HG02610 (cell line): ENCODE results near the gene ENPP4.
A peak's percentile ranks its signal among the peaks of the same experiment; 100 is the strongest.
"Not testable (repeated sequence)": the region's sequence is repeated elsewhere in the genome, so short reads cannot be mapped to it uniquely, and the experiment has no call there.

Source experiments
- ATAC-seq: cut with Tn5 transposase; IDR thresholded peaks from one replicate; pipeline ENCODE4 v1.9.1; 2021; ENCODE audit warnings: mild to moderate bottlenecking, moderate library complexity; ENCODE audit not compliant: unreplicated experiment

ENPP4 gene, protein sequence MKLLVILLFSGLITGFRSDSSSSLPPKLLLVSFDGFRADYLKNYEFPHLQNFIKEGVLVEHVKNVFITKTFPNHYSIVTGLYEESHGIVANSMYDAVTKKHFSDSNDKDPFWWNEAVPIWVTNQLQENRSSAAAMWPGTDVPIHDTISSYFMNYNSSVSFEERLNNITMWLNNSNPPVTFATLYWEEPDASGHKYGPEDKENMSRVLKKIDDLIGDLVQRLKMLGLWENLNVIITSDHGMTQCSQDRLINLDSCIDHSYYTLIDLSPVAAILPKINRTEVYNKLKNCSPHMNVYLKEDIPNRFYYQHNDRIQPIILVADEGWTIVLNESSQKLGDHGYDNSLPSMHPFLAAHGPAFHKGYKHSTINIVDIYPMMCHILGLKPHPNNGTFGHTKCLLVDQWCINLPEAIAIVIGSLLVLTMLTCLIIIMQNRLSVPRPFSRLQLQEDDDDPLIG

DNA sequence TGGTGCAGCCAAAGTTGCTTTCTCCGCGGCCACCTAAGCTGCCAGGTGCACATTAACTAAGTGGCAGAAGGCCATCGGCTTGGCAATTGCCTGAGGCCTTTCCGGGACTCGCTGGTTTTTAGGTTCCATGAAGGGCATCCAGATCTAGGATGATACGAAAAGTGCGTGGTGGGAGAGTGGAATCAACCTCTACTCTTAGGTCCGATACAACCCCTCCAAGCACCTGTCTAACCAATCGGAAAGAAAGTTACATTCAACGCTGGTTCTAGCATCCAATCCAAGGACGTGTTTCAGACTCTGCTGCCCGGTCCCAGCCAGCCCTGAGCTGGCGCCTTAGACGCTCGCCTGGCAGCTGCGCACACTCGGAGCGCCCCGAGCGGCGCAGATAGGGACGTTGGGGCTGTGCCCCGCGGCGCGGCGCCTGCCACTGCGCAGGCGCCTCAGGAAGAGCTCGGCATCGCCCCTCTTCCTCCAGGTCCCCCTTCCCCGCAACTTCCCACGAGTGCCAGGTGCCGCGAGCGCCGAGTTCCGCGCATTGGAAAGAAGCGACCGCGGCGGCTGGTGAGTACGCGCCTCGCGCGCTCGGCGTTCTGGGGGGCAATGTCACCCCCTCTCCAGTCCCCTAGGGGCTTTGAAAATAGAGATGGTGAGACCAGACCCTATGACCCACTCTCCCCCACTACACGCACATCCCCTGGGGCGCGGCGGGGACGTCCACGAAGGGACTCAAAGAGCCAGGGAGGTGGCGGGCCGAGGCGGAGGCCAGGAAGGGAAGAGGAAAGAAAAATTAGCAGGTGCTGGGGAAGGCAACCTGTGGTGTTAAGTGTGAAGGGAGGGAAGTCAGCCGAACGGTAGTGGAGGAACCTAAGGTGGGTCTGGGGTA, at the start of gene ENPP4:
TSS of gene ENPP4 (plus strand) at position 361 of the 883 bp plus-strand sequence. CDS start 9,595 bp downstream, outside the sequence.
- peak; percentile 98 for ATAC-seq

DNA sequence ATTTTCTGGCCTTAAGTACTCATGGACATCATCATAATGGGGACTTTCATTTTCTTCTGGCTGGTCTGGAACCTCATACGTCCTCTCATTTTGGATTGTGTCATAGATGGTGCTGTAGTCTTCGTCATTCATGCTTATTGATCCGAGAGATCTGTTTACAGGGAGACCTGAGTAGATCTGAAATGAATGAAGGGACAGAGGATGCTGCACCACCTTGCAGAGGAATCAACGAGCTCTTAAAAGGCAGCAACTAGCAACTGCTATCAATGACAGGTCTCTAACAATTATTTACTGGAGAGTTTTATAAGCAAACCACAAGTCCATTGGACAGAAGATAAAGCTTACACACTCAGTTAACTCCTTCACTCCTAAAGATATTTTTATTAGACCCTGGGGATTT, 49.7 kb upstream of the ENPP4 start:
- ATAC-seq, result no peak

DNA sequence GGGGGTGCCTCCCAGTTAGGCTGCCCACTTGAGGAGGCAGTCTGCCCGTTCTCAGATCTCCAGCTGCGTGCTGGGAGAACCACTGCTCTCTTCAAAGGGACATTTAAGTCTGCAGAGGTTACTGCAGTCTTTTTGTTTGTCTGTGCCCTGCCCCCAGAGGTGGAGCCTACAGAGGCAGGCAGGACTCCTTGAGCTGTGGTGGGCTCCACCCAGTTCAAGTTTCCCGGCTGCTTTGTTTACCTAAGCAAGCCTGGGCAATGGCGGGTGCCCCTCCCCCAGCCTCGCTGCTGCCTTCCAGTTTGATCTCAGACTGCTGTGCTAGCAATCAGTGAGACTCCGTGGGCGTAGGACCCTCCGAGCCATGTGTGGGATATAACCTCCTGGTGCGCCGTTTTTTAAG, 44.1 kb upstream of the ENPP4 start:
- ATAC-seq, result not testable (repeated sequence)

DNA sequence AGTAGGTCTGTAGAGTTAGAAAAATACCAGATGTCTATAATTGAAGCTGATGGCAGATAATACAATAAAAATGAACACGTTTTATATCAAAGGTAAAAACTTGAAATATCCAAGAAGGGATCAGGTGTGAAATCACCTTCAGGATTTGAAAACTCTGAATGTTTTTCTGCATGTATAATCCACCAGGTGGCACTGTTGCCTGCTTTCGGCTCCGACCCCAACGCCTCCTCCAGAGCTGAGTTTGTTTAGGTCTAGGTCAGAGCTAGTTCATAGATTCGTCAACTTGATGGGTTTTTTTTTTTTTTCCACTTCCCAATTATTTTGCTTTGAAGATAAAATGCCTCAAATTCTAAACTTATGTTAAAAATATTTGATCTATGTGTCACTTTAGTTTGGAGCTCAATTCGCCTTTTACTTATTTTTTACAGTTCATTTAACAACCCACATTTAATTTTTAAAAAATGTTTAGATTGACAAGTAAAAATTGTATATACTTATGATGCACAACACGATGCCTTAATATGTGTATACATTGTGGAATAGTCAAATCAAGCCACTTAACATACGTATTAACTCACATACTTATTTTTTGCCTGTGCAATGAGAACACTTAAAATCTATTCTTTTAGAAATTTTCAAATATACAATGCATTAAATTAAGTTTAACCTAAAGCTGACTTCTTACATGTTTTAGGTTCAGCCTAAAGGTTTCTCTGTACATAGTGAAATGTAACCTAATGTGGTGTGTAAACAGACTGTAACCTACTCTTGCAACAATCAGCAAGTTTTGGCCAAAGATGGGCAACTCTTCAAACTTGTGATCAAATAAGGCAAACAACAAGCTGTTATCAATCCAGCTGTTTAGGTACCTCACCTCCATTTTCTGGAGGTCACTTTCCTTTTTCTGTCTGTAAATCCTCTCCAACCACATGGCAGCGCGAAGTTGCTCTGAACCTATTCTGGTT, 39.4 kb upstream of the ENPP4 start:
- peak; percentile 62 for ATAC-seq

DNA sequence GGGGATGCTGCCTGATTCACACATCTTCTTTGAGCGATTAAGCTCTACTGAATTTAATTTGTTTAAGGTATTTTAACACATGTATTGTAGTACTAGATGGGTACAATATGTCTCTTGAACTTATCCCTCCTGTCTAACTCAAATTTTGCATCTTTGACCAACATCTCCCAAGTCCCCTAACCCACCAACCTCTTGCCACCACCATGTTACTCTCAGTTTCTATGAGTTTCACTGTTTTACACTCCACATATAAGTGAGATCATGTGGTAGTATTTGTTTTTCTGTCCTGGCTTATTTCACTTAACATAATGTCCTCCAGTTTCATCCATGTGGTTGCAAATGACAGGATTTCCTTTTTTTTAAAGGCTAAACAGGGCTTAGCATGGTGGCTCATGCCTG, 38.7 kb upstream of the ENPP4 start:
- peak; percentile 65 for ATAC-seq

DNA sequence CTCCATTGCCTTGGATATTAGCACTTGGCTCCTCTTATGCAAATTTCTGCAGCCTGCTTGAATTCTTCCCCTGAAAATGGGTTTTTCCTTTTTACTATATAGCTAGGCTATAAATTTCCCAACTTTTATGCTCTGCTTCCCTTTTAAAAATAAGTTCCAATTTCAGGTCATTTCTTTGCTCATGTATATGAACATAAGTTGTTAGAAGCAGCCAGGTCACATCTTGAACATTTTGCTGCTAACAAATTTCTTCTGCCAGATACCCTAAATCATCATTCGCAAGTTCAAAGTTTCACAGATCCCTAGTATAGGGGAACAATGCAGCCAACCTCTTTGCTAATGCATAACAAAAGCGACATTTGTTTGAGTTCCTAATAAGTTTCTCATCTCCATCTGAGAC, 34.5 kb upstream of the ENPP4 start:
- ATAC-seq, result no peak

DNA sequence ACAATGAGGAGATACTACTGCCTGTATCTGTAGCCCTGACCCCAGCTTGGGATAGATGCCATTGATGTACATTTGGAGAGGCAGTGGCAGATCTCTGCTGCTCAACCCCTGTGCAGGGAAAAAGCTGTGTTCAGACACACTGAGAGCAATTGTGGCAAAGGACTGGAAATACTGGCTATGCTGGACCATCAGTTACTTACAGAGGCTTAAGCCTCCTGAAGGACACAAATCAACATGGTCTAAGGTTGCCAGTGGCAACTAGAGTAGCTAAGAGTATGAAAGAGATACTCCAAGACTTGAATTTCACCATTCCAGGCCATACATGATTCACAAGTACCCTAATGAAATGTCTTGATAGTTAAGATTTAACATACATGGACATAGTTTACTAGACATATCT, 32.4 kb upstream of the ENPP4 start:
- no peak for ATAC-seq

DNA sequence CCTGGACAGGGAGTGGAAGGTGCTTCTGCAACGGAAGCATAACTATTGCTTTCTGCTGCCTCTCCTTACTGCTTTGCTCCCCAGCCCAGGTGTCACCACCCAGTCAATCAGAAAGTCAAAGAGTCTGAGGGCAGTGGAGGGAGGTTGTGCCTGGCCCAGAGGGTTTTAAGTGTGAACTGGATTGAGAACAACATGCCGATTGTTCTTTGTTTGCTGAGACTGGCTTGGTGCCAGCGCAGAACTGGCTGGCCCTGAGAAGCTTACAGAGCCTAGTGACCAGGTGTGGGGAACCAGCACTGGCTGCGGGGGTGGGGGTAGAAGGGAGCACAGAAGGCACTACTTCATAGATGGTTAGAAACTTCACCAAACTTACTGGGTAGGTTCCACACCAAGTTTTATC, 31.1 kb upstream of the ENPP4 start:
- ATAC-seq, result no peak

DNA sequence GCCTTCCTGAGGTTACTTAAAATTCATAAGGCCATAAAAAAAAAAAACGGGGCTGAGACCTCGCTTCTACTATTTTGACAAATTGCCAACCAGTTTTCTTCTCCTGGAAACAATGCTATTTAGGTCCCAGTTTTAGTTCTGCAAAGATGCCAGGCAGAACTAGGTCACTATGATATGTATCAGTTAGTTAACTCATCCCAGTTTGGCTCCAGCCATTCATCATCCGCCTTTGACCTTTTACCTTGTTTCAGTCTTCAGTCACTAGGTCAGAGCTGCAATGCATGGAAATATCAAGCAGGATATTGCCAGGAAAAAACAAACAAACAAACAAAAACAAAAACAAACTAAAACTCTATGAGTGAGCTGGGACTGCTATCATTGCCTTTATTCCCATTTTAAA, 29.8 kb upstream of the ENPP4 start:
- ATAC-seq, result no peak

DNA sequence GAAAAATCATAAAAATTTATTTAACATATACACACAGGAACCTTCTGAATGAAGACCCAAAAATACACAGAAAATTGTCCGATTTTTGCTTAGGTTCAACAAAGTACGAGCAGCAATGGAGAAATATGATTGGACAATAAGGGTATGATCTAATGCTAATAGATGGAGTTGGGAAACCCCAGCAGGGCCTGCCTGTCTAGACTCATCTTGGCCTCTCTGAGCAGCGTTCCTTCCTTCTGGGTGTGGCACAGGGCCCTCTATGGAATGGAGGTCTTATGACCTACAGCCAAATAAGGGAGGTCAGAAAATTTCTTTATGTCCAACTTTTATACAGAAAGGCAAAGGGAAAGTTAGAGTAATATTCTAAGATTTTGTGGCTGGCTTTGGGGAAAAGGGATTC, 27.7 kb upstream of the ENPP4 start:
- no peak for ATAC-seq

DNA sequence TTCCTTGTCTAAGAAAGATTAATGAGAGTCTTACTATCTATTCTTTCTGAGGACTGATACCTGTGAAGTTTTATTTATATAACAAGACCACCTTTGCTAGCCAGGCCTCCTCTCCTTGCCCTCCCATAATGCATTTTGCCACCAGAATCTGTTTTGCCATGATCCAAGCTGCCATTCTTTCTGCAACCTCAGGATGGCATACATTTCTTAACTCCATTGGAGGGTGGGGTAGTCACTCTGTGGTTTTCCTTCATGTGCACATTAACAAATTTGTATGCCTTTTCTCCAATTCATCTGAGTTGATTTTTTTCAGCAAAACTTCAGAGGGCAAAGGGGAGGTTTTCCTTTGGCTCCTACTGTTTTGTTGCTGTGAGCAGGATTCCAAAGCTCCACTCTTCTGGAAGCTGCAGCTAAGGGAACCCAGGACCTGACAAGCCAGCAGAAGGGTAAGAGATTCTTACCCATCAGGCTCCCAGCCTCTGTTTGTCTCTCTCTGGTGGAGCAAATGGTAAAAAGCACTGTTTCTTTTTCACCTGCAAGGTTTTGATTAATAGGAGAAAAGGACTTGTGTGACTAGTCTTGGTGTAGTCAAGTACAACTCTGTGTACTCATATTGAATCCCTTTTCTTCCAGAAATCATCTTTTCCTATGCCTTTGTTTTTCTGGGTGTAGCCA, 26.2 kb upstream of the ENPP4 start:
- ATAC-seq, result peak; percentile 8

DNA sequence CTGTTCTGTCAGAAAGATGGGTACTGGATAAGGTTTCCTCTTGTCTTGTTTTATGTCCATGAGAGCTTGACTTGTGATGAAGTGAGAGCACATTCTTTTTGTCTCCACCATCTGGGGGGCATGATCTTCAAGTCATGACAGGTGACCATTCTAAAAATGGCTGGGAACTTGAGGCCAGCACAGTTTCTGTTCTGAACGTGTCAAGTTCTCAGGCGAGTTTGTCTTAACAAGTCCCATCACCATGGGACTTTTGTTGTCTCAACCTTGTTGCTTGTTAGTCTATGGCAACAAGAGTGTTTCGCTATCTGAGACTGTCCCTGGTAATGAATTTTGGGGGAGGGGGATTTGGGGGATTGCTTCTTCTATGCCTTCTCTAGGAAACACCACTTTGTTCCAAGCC, 25.6 kb upstream of the ENPP4 start:
- ATAC-seq, result peak; percentile 64

DNA sequence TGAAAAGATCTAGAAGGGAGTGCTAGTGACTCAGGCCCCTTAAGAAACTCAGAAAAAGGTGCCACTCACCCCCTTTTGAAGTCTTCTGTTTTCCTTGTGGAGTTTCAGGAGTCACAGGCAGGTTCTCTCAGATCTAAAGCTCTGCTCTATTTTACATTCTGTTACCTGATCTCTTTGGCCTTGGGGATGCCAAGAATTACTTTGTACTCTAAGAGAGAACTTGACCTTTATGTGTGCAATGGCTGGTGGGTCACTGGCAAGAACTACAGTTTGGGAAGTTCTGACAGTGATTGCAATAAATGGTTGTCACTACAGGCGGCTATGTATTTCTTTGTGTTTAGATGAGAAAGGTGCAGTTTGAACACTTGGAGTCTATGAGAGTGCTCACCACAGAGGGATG, 24.2 kb upstream of the ENPP4 start:
- no peak for ATAC-seq

DNA sequence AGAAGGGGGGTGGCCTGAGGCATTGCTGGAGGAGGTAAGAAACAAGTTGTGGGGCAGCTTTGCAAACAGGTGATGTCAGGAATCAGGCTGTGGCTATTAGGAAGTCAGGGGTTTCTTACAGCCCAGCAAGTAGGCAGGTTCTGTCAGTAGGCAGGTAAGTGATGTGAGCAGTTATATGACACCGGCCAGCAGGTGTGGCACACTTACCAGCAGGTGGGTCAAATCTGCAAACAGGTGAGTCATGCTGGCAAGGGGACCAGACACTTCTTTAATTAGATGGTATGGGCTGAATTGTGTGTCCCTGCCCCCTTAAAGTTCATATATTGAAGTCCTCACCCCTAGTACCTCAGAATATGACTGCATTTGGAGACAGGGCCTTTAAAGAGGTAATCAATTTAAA, 16.4 kb upstream of the ENPP4 start:
- ATAC-seq, result no peak

DNA sequence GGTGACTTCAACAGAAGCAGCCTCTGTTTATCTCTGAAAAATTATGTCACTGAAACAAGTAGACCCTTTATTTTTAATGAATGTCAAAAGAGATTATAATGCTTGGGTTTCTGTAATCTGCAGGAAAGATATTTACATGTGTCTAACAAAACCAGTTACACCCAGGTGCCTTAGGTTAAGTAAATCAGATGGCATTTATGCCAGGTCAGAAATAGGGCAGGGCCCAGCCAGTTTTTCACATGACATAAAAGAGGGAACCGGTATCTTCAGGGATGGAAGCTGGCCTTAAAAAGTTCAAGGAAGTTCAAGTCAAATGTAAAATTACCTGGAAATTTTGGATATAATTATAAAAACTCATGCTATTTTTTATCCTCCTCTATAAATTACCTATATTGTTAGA, 14.2 kb upstream of the ENPP4 start:
- ATAC-seq, result no peak

DNA sequence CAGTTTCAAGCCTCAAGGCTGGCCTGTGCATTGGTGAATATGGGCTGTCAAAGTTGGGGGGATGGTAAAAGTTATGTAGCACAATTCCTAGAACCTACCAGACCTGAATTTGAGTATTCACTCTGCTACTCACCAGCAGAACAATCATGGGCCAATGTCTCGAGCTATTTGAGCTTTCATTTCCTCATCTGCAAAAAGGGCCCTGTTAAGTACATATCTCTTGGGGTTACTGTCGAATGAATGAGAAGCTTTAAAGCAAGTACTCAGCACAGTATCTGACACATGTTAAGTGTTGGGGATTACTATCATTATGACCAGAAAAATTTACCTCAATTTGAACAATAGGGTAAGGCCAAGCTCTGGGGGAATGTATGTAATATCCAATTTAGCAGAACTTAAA, 13.5 kb upstream of the ENPP4 start:
- peak; percentile 71 for ATAC-seq

DNA sequence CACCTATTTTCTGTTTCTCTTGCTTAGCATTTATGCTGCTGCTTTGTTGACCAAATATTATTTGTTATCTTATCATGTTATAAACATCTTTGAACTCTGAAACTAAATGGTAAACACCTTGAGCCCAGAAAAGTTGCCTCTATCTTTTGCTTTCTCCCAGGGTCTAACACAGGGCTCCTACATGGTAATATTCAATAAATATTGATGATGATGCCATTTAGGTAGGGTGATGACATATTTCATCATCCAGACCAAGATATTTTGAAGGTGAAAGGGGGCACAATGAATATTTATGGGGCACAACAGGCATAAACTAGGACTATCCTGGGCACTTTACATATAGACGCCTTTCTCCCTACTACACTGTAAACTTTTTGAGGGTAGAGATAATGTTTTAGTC, 11.6 kb upstream of the ENPP4 start:
- ATAC-seq, result no peak

DNA sequence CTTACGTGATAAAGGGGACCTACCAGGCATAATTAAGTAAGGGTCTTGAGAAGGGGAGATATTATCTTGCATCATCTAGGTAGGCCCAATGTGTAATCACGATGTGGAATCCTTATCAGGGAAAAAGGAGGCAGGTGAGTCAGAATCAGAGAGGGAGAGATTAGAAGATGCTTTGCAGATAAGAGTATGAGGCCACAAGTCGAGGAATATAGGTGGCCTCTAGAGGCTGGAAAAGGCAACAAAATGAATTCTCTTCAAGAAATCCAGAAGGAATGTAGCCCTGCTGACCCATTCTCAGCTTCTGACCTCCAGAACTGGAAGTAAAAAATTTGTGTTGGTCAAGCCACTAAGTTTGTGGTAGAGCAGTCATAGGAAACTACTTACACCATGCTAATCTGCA, 11.0 kb upstream of the ENPP4 start:
- ATAC-seq, result no peak

DNA sequence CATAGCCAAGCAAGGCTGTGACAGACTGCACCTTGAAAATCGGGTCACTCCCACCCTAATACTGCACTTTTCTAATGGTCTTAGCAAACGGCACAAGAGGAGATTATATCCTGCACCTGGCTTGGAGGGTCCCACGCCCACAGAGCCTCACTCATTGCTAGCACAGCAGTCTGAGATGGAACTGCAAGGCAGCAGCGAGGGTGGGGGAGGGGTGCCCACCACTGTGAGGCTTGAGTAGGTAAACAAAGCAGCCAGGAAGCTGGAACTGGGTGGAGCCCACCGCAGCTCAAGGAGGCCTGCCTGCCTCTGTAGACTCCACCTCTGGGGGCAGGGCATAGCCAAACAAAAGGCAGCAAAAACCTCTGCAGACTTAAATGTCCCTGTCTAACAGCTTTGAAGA, 10.1 kb upstream of the ENPP4 start:
- not testable (repeated sequence) for ATAC-seq

DNA sequence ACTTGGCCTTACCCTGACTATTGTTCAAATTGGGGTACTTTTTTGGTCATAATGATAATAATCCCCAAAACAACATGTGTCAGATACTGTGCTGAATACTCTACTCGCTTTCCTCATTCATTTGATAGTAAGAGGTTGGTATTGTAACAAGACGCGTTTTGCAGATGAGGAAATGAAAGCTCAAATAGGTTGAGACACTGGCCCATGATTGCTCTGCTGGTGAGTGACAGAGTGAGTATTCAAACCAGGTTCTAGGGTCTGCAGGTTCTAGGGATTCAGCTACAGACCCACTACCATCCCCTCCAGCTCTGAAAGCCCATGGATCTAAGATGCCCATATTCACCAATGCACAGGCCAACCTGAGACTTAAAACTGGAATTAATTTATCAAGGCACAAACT, 1.3 kb upstream of the ENPP4 start:
- ATAC-seq, result peak; percentile 28
